GM19023 (cell line): Measurements from ENCODE around the gene SCP2.

Experiments used
- ATAC-seq: cut with Tn5 transposase; IDR thresholded peaks from one replicate; pipeline ENCODE4 v1.9.1; 2021; ENCODE audit warnings: mild to moderate bottlenecking, moderate library complexity; ENCODE audit not compliant: unreplicated experiment

Gene SCP2

GRCh38 chr1:53066488-53066887, 139.4 kb downstream of the SCP2 start:
- ATAC-seq, result no peak

- ATAC-seq, result no peak
These were observed 140.0 kb downstream of the SCP2 start for GRCh38 chr1:53066891-53067738.

GRCh38 chr1:53067886-53068285, 140.8 kb downstream of the SCP2 start:
- ATAC-seq, result no peak

- ATAC-seq, result no peak
These were observed 141.4 kb downstream of the SCP2 start for GRCh38 chr1:53068314-53069099.

- ATAC-seq, result no peak
These were observed 142.2 kb downstream of the SCP2 start for GRCh38 chr1:53069265-53069662.

GRCh38 chr1:53069663-53070327, 142.7 kb downstream of the SCP2 start:
- no peak for ATAC-seq

- ATAC-seq, result no peak
These were observed 143.5 kb downstream of the SCP2 start for GRCh38 chr1:53070621-53071020.

- ATAC-seq, result no peak
These were observed 144.2 kb downstream of the SCP2 start for GRCh38 chr1:53071167-53071865.

GRCh38 chr1:53071915-53072314, 144.8 kb downstream of the SCP2 start:
- no peak for ATAC-seq

GRCh38 chr1:53073287-53073686, 146.2 kb downstream of the SCP2 start:
- no peak for ATAC-seq

GRCh38 chr1:53073868-53074311, 146.8 kb downstream of the SCP2 start:
- no peak for ATAC-seq

GRCh38 chr1:53074313-53075154, 147.5 kb downstream of the SCP2 start:
- no peak for ATAC-seq

- no peak for ATAC-seq
These were observed 148.1 kb downstream of the SCP2 start for GRCh38 chr1:53075206-53075605.

- ATAC-seq, result no peak
These were observed 148.7 kb downstream of the SCP2 start for GRCh38 chr1:53075761-53076163.

- no peak for ATAC-seq
These were observed 149.1 kb downstream of the SCP2 start for GRCh38 chr1:53076165-53076564.

- no peak for ATAC-seq
These were observed 149.9 kb downstream of the SCP2 start for GRCh38 chr1:53076721-53077598.

- no peak for ATAC-seq
These were observed 150.5 kb downstream of the SCP2 start for GRCh38 chr1:53077599-53077965.

- no peak for ATAC-seq
These were observed 151.4 kb downstream of the SCP2 start for GRCh38 chr1:53078333-53079101.
